WTC11 (cell line): Measurements from ENCODE around the gene YWHAQ. TPM values are rescaled to one million over a fixed set of nuclear protein-coding genes. Genes with fewer than 3 reads are reported as not detected.

Experiments used
- ATAC-seq: fragments of 200-7000 bp; cut with Tn5 transposase; 2 replicates; pipeline ENCODE4 v1.10.0; 2021; ENCODE audit warnings: mild to moderate bottlenecking, moderate library complexity
- CTCF ChIA-PET: fragments of 300-600 bp; sonication (Branson Sonifier 250); formaldehyde crosslinking; loops from one replicate; lab custom pipeline; 2021; ENCODE audit warnings: antibody characterized with exemption; lab: Charles Lee
- POLR2A ChIA-PET: fragments of 350-600 bp; sonication (Branson Sonifier 250); formaldehyde crosslinking; loops from one replicate; lab custom pipeline; 2021; ENCODE audit warnings: antibody characterized with exemption; lab: Charles Lee
- DNase-seq: peaks from one replicate; pipeline ENCODE4 v3.0.0; 2021; ENCODE audit warnings: low spot score
- H3K27ac Mint-ChIP-seq: 2 replicates; pipeline ENCODE4 v1.8.0; 2021; ENCODE audit warnings: mixed read lengths
- H3K27me3 Mint-ChIP-seq: 2 replicates; pipeline ENCODE4 v1.8.0; 2021; ENCODE audit warnings: low read depth, mild to moderate bottlenecking, moderate library complexity, mixed read lengths
- H3K36me3 Mint-ChIP-seq: 2 replicates; pipeline ENCODE4 v1.8.0; 2021; ENCODE audit warnings: mixed read lengths
- H3K4me1 Mint-ChIP-seq: 2 replicates; pipeline ENCODE4 v1.8.0; 2022; ENCODE audit warnings: mixed read lengths
- H3K4me3 Mint-ChIP-seq: 2 replicates; pipeline ENCODE4 v1.8.0; 2021; ENCODE audit warnings: mild to moderate bottlenecking, moderate library complexity, mixed read lengths
- H3K9me3 Mint-ChIP-seq: 2 replicates; pipeline ENCODE4 v1.8.0; 2021; ENCODE audit warnings: mixed read lengths
- EMX1 ChIP-seq: fragments of 250-450 bp; sonication (Bioruptor Pico); IDR thresholded peaks from 2 replicates; pipeline ENCODE4 v1.8.0; 2021; ENCODE audit warnings: mild to moderate bottlenecking
- GABPB1 ChIP-seq: sonication (generic); formaldehyde crosslinking; IDR thresholded peaks from 2 replicates; pipeline ENCODE4 v1.8.1; 2023; ENCODE audit warnings: mild to moderate bottlenecking, missing genetic modification reagents
- MYBL2 ChIP-seq: sonication (generic); formaldehyde crosslinking; IDR thresholded peaks from 2 replicates; pipeline ENCODE4 v1.8.1; 2023; ENCODE audit warnings: mild to moderate bottlenecking, moderate library complexity, missing genetic modification reagents
- NFE2L1 ChIP-seq: sonication (generic); formaldehyde crosslinking; IDR thresholded peaks from 2 replicates; pipeline ENCODE4 v1.8.1; 2023; ENCODE audit warnings: missing genetic modification reagents
- SMAD4 ChIP-seq: sonication (generic); formaldehyde crosslinking; IDR thresholded peaks from 2 replicates; pipeline ENCODE4 v1.8.0; 2022; ENCODE audit warnings: mild to moderate bottlenecking, missing genetic modification reagents
- TEAD1 ChIP-seq: sonication (generic); formaldehyde crosslinking; IDR thresholded peaks from 2 replicates; pipeline ENCODE4 v1.8.0; 2022; ENCODE audit warnings: mild to moderate bottlenecking, missing genetic modification reagents
- TEAD4 ChIP-seq: sonication (generic); formaldehyde crosslinking; IDR thresholded peaks from 2 replicates; pipeline ENCODE4 v1.8.0; 2022; ENCODE audit warnings: mild to moderate bottlenecking, missing genetic modification reagents
- TP53 ChIP-seq: sonication (generic); formaldehyde crosslinking; IDR thresholded peaks from 2 replicates; pipeline ENCODE4 v1.8.1; 2023; ENCODE audit warnings: mild to moderate bottlenecking, missing genetic modification reagents
- ZNF138 ChIP-seq: sonication (generic); formaldehyde crosslinking; conservative IDR thresholded peaks from 2 replicates; pipeline ENCODE4 v1.8.1; 2022; ENCODE audit warnings: mild to moderate bottlenecking, moderate library complexity, missing genetic modification reagents
- ZNF263 ChIP-seq: sonication (generic); formaldehyde crosslinking; IDR thresholded peaks from 2 replicates; pipeline ENCODE4 v1.8.1; 2022; ENCODE audit warnings: low read depth, mild to moderate bottlenecking, moderate library complexity, missing genetic modification reagents
- ZNF317 ChIP-seq: sonication (generic); formaldehyde crosslinking; IDR thresholded peaks from 2 replicates; pipeline ENCODE4 v1.8.1; 2023; ENCODE audit warnings: low read depth, mild to moderate bottlenecking, moderate library complexity, missing genetic modification reagents, borderline replicate concordance
- ZNF396 ChIP-seq: fragments of 250-450 bp; sonication (Bioruptor Pico); IDR thresholded peaks from 2 replicates; pipeline ENCODE4 v1.8.0; 2021; ENCODE audit warnings: mild to moderate bottlenecking, moderate library complexity, borderline replicate concordance
- total RNA-seq: library from RNA; stranded (reverse); gene quantifications from 3 replicates; pipeline ENCODE4 v1.2.3, GENCODE V29; 2021
- TF ChIP-seq, protein P1 (sequence below): sonication (generic); formaldehyde crosslinking; IDR thresholded peaks from 2 replicates; pipeline ENCODE4 v1.8.0; 2022; ENCODE audit warnings: missing genetic modification reagents
- TF ChIP-seq, protein P2 (sequence below): sonication (generic); formaldehyde crosslinking; IDR thresholded peaks from 2 replicates; pipeline ENCODE4 v1.8.0; 2022; ENCODE audit warnings: mild to moderate bottlenecking, missing genetic modification reagents
- TF ChIP-seq, protein P3 (sequence below): sonication (generic); formaldehyde crosslinking; IDR thresholded peaks from 2 replicates; pipeline ENCODE4 v1.8.1; 2023; ENCODE audit warnings: mild to moderate bottlenecking, moderate library complexity, missing genetic modification reagents
- TF ChIP-seq, protein P4 (sequence below): fragments of 250-450 bp; sonication (Bioruptor Pico); IDR thresholded peaks from 2 replicates; pipeline ENCODE4 v1.8.0; 2021; ENCODE audit warnings: mild to moderate bottlenecking
- TF ChIP-seq, protein P5 (sequence below): sonication (generic); formaldehyde crosslinking; IDR thresholded peaks from 2 replicates; pipeline ENCODE4 v1.8.0; 2022; ENCODE audit warnings: mild to moderate bottlenecking, missing genetic modification reagents
- TF ChIP-seq, protein P6 (sequence below): sonication (generic); formaldehyde crosslinking; IDR thresholded peaks from 2 replicates; pipeline ENCODE4 v1.8.0; 2022; ENCODE audit warnings: mild to moderate bottlenecking, missing genetic modification reagents
- TF ChIP-seq, protein P7 (sequence below): sonication (generic); formaldehyde crosslinking; IDR thresholded peaks from 2 replicates; pipeline ENCODE4 v1.8.1; 2023; ENCODE audit warnings: mild to moderate bottlenecking, missing genetic modification reagents

Gene YWHAQ
- total RNA-seq, 1 experiment from 2014 or later = 395 TPM

DNA sequence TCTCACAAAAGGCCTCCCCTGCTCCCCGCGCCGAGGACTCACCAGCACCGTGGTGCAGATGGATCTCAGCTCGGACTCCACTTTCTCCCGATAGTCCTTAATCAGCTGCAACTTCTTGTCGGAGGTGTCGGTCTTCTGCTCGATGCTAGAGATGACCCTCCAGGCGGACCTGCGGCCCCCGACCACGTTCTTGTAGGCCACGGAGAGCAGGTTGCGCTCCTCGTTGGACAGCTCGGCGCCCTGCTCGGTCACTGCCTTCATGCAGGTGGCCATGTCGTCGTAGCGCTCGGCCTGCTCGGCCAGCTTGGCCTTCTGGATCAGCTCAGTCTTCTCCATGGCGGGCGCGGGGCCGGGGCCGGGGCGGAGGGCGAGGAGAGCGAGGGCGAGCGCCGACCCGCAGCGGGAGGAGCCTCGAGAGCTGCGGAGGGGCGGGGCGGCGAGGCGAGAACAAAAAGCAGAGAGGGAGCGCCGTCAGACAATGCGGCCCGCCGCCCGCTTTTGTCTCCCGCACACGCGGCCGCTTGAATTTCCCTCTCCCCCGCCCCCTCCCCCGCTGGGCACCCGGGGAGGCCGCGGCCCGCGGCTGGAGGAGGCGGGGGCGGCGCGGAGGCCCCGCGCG, 571 bp downstream of the YWHAQ start:
- POLR2A ChIA-PET = interaction anchor here (0.7 to 2.5 kb wide), 13 partner anchors 9 to 207 kb away, joined by 3 to 46 read pairs (median 5); partner anchors contain the start of genes ADAM17, CPSF3 and ITGB1BP1
- peak overlapping the region; percentile 99 for H3K27ac Mint-ChIP-seq
- ATAC-seq = peak; percentile 53
- H3K4me3 Mint-ChIP-seq = peak overlapping the region; percentile 98
- H3K9me3 Mint-ChIP-seq = no peaks in the 10 kb centered on the region
- DNase-seq = peak; percentile 86
- H3K27me3 Mint-ChIP-seq = peaks cover 30% of the 10 kb centered on the region
- TF ChIP-seq ZNF317 (CRISPR knock-in tag) (no peak), SMAD4 (CRISPR knock-in tag) (no peak), MYBL2 (CRISPR knock-in tag) (0 out of 2 replicates have a peak, but pooled peaks have one; percentile 64), GABPB1 (0 out of 2 replicates have a peak, but pooled peaks have one; percentile 10), ZNF396 (CRISPR knock-in tag) (no peak), TEAD4 (CRISPR knock-in tag) (peak; percentile 58; the same call in 1 of the 2 replicates), TP53 (no peak), ZNF263 (CRISPR knock-in tag) (0 out of 2 replicates have a peak, but pooled peaks have one; percentile 8), EMX1 (CRISPR knock-in tag) (no peak), NFE2L1 (CRISPR knock-in tag) (0 out of 2 replicates have a peak, but pooled peaks have one; percentile 40), ZNF138 (CRISPR knock-in tag) (0 out of 2 replicates have a peak, but pooled peaks have one; percentile 63), TEAD1 (CRISPR knock-in tag) (peak; percentile 83; the same call in 1 of the 2 replicates)
- TF ChIP-seq, protein P1, sequence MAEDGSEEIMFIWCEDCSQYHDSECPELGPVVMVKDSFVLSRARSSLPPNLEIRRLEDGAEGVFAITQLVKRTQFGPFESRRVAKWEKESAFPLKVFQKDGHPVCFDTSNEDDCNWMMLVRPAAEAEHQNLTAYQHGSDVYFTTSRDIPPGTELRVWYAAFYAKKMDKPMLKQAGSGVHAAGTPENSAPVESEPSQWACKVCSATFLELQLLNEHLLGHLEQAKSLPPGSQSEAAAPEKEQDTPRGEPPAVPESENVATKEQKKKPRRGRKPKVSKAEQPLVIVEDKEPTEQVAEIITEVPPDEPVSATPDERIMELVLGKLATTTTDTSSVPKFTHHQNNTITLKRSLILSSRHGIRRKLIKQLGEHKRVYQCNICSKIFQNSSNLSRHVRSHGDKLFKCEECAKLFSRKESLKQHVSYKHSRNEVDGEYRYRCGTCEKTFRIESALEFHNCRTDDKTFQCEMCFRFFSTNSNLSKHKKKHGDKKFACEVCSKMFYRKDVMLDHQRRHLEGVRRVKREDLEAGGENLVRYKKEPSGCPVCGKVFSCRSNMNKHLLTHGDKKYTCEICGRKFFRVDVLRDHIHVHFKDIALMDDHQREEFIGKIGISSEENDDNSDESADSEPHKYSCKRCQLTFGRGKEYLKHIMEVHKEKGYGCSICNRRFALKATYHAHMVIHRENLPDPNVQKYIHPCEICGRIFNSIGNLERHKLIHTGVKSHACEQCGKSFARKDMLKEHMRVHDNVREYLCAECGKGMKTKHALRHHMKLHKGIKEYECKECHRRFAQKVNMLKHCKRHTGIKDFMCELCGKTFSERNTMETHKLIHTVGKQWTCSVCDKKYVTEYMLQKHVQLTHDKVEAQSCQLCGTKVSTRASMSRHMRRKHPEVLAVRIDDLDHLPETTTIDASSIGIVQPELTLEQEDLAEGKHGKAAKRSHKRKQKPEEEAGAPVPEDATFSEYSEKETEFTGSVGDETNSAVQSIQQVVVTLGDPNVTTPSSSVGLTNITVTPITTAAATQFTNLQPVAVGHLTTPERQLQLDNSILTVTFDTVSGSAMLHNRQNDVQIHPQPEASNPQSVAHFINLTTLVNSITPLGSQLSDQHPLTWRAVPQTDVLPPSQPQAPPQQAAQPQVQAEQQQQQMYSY (CRISPR knock-in tag) = peak; percentile 59
- TF ChIP-seq, protein P2, sequence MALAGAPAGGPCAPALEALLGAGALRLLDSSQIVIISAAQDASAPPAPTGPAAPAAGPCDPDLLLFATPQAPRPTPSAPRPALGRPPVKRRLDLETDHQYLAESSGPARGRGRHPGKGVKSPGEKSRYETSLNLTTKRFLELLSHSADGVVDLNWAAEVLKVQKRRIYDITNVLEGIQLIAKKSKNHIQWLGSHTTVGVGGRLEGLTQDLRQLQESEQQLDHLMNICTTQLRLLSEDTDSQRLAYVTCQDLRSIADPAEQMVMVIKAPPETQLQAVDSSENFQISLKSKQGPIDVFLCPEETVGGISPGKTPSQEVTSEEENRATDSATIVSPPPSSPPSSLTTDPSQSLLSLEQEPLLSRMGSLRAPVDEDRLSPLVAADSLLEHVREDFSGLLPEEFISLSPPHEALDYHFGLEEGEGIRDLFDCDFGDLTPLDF (CRISPR knock-in tag) = no peak
- TF ChIP-seq, protein P3, sequence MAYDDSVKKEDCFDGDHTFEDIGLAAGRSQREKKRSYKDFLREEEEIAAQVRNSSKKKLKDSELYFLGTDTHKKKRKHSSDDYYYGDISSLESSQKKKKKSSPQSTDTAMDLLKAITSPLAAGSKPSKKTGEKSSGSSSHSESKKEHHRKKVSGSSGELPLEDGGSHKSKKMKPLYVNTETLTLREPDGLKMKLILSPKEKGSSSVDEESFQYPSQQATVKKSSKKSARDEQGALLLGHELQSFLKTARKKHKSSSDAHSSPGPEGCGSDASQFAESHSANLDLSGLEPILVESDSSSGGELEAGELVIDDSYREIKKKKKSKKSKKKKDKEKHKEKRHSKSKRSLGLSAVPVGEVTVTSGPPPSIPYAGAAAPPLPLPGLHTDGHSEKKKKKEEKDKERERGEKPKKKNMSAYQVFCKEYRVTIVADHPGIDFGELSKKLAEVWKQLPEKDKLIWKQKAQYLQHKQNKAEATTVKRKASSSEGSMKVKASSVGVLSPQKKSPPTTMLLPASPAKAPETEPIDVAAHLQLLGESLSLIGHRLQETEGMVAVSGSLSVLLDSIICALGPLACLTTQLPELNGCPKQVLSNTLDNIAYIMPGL (CRISPR knock-in tag) = no peak; the same call in 1 of the 2 replicates
- TF ChIP-seq, protein P4, sequence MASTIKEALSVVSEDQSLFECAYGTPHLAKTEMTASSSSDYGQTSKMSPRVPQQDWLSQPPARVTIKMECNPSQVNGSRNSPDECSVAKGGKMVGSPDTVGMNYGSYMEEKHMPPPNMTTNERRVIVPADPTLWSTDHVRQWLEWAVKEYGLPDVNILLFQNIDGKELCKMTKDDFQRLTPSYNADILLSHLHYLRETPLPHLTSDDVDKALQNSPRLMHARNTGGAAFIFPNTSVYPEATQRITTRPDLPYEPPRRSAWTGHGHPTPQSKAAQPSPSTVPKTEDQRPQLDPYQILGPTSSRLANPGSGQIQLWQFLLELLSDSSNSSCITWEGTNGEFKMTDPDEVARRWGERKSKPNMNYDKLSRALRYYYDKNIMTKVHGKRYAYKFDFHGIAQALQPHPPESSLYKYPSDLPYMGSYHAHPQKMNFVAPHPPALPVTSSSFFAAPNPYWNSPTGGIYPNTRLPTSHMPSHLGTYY (CRISPR knock-in tag) = no peak
- TF ChIP-seq, protein P5, sequence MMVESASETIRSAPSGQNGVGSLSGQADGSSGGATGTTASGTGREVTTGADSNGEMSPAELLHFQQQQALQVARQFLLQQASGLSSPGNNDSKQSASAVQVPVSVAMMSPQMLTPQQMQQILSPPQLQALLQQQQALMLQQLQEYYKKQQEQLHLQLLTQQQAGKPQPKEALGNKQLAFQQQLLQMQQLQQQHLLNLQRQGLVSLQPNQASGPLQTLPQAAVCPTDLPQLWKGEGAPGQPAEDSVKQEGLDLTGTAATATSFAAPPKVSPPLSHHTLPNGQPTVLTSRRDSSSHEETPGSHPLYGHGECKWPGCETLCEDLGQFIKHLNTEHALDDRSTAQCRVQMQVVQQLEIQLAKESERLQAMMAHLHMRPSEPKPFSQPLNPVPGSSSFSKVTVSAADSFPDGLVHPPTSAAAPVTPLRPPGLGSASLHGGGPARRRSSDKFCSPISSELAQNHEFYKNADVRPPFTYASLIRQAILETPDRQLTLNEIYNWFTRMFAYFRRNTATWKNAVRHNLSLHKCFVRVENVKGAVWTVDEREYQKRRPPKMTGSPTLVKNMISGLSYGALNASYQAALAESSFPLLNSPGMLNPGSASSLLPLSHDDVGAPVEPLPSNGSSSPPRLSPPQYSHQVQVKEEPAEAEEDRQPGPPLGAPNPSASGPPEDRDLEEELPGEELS = peak; percentile 41
- TF ChIP-seq, protein P6, sequence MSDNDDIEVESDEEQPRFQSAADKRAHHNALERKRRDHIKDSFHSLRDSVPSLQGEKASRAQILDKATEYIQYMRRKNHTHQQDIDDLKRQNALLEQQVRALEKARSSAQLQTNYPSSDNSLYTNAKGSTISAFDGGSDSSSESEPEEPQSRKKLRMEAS (CRISPR knock-in tag) = peak; percentile 46
- TF ChIP-seq, protein P7, sequence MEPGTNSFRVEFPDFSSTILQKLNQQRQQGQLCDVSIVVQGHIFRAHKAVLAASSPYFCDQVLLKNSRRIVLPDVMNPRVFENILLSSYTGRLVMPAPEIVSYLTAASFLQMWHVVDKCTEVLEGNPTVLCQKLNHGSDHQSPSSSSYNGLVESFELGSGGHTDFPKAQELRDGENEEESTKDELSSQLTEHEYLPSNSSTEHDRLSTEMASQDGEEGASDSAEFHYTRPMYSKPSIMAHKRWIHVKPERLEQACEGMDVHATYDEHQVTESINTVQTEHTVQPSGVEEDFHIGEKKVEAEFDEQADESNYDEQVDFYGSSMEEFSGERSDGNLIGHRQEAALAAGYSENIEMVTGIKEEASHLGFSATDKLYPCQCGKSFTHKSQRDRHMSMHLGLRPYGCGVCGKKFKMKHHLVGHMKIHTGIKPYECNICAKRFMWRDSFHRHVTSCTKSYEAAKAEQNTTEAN (CRISPR knock-in tag) = 0 out of 2 replicates have a peak, but pooled peaks have one; percentile 13
- H3K4me1 Mint-ChIP-seq = peaks cover 51% of the 10 kb centered on the region
- CTCF ChIA-PET = interaction anchor here (0.6 to 2.3 kb wide), 9 partner anchors 60 to 491 kb away, joined by 3 to 16 read pairs (median 4); partner anchors contain the start of genes ADAM17 and TAF1B
- H3K36me3 Mint-ChIP-seq = peaks cover 47% of the 10 kb centered on the region
